HG02642 (cell line): Measurements from ENCODE around the gene FLT1.

ENCODE experiments used
- ATAC-seq: cut with Tn5 transposase; IDR thresholded peaks from one replicate; pipeline ENCODE4 v1.9.1; 2021; ENCODE audit warnings: mild to moderate bottlenecking; ENCODE audit not compliant: unreplicated experiment, poor library complexity

FLT1 gene

GRCh38 chr13:28333204-28333881 lies 161.6 kb downstream of the FLT1 start:
- no peak for ATAC-seq

DNA sequence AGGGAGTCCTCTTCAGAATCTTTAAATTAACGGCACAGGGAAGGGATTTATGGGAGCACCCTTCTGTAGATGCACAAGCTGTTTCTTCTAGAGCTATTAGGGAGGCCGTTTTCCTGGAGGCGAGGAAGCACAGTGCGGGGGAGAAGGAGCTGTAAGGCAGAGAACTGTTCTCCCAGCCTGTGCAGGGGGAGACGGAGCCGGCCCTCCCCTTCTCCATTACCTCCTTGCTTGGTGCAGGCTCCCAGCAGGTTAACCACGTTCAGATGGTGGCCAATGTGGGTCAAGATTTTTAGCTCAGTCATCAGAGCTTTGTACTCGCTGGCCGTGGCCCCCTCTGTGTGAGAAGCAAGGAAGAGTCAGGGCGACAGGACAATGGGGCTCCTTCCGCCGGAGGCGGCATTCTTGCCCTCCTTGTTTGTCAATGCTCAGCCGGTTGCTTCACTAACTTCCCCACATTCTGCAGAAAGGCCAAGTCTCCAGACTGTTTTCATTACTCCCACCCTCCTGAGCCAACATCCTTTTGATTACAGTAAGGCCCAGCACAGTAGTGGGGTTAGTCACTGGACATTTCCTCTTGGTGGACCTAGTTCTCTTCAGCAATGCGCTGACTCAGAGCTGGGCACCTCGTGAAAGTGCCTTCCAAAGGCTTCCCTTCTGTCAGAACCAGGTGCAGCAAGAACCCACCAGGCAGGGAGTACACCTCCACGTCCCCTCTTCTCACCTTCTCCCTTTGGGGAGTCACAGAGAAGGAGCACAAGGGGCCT lies 165.4 kb downstream of the FLT1 start:
- ATAC-seq: no peak

DNA sequence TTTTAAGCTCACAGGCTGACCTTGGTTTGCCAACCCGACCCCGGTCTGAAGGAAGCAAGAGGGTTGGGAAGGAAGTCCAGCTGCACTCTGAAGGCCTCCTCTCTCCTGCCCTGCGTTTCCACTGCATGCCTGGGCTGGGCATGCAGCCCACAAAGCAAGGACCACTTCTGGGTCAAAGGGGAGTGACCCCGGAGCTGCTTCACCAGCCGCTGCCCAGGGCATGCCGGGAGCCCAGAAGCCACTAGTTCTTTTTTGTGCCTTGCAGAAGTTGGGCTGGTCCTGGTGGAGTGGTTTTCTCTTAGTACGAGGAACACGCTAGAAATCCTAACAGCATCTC lies 166.7 kb downstream of the FLT1 start:
- no peak for ATAC-seq

DNA sequence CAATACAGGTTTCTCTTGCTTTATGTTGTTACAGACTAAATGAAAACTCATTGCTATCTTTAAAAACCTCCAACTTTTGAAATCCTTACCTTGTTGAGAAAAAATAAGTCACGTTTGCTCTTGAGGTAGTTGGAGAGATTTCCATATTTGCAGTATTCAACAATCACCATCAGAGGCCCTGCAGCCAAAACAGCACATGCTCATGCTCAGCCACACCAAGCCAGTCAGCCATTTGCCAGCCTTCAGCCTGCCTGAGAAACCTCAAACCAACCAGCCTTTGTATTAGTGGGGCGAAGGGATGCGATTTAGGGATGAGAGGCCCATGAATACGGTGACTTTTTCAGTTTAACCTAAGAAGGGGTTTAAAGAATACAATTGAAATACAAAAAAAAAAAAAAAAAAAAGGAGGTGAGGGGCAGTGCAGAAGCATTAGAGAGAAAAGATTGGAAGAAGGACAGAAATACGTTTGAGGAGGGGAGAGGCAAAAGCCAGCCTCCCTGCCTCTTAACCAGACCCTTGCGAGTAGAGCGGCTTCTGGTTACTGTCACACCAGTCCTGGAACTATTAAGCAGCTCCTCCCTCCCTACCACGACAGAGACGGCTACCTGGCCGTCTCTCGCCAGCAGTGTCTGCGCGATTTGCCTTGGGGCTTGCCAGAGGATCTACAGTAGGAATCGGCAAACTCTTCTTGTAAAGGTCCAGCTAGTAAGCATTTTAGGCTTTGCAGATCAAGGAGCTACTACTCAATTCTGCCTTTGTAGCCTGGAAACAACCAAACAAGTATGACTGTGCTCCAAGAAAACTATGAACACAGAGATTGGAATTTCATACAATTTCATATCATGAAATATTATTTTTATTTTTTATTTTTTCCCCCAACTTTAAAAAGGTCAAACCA lies 167.3 kb downstream of the FLT1 start:
- no peak for ATAC-seq

- ATAC-seq: no peak
Observed at GRCh38 chr13:28326056-28326455, 168.9 kb downstream of the FLT1 start.

DNA sequence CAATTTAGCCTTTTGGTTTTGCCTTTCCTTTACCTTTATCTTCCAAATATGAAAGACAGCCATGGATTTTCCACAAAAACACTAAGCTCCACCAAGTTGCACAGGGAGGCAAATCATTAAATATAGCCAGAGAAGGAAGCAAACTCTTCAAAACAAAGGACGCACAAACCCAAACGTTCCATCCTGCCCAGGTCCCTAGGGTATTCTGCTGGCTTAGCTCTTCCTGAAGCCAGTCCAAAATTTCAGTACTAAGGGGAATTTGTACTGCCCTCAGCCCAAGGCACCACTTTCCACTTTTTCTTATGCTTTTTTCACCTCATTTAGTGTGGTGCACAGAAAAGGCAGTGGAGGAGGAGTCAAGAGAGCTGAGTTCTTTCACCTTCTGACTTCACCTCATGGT lies 169.9 kb downstream of the FLT1 start:
- ATAC-seq: no peak

GRCh38 chr13:28324181-28324789 lies 170.6 kb downstream of the FLT1 start:
- no peak for ATAC-seq

GRCh38 chr13:28322256-28322905 lies 172.5 kb downstream of the FLT1 start:
- no peak for ATAC-seq

DNA sequence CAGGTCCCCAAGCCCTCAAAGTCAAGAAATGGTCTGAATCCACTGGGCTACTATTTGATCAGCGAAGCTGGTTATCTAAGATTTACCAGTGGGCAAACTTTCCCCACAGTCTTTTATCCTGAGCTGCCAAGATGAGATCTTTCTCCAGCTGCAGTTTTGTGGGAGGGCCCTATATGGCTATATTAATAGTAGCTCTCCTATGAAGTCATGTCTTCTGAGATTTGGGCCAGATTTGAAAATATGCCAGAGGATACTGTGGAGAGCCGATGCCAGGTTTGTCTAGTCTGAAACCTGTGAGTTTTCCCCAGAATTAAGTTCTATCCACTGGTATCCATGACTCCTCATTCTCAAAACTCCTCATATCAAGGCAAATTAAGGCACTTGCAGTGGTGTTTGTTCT lies 173.2 kb downstream of the FLT1 start:
- ATAC-seq: no peak

DNA sequence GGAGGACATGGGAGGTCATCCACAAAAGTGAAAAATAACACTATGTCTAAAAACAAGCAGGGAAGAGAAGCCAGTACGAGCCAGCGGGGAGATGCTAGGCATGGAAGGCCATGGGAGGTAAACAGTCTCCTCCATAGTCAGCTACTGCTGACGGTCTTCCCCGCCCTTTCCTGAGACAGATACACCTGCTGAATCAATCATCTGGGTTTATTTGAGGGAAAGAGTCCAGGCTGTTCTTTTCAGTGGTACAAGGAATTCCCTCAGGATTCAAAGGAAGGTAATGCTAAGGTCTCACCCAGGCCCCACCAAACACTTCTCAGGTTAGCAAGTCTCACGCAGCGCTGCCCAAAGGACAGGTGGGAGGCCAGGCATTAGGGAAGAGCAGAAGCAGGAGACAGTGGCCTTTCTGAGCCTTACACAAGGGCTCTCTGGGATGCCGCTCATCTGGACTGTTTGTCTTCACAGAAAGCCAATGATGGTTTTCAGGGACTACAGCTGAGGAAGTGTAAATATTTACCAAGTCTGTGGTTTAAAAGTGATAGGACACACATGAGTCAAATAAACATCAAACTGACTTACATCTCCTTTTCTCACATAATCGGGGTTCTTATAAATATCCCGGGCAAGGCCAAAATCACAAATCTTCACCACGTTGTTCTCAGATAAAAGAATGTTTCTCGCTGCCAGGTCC lies 173.9 kb downstream of the FLT1 start:
- ATAC-seq: no peak

DNA sequence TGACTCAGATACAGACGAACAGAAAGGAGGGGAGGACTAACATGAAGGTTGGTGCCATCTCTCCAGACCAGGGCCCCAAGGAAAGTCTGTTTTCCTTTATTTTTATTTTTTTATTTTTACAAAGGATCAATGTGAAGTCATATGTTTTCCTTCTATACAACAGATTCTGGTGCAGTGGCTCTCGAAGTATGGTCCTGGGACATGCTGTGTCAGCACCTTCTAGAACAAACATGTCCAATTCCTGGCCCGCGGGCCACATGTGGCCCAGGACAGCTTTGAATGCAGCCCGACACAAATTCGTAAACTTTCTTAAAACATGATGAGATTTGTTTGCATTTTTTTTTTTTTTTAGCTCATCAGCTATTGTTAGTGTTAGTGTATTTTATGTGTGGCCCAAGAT lies 174.7 kb downstream of the FLT1 start:
- ATAC-seq: no peak

DNA sequence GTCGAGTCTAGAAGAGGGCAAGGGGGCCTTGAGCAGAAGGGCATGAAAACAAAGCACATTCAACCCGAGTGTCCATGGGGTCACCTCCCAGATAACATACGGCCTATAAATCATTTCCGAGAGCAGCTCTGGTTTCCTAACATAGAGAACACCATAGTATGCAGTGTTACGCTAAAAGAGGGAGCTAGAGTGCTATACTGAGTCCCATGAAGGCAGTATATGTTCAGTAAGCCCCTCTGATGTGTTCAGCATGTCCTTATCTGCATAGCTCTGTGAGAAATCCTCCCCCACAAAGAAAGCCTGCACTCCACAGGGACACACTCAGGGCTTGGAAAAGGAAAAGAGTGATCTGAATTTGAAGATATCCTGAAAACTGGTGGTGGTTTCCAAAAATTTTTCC lies 175.4 kb downstream of the FLT1 start:
- no peak for ATAC-seq

GRCh38 chr13:28318496-28318895 lies 176.4 kb downstream of the FLT1 start:
- no peak for ATAC-seq

GRCh38 chr13:28316836-28317235 lies 178.1 kb downstream of the FLT1 start:
- ATAC-seq: no peak

DNA sequence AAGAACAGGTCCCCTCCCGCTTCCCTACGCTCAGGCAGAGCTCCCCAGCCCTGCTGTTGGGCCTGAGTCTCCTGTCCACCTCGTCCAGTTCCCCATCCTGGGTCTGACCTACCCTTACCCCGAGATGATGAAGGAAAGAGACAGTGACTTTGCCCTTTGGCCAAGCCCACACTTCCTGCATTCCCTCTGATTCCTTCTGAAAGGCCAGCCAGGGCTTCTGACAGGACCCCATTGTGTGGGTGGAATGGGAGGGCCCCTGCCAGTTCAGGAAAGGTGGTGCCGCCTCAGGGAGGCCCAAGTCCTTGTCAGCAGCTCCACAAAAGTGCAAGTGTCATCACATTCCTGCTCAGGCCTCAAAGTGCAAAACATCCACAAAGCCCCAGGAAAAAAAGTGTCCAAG lies 178.8 kb downstream of the FLT1 start:
- no peak for ATAC-seq

GRCh38 chr13:28314879-28315278 lies 180.0 kb downstream of the FLT1 start:
- no peak for ATAC-seq

DNA sequence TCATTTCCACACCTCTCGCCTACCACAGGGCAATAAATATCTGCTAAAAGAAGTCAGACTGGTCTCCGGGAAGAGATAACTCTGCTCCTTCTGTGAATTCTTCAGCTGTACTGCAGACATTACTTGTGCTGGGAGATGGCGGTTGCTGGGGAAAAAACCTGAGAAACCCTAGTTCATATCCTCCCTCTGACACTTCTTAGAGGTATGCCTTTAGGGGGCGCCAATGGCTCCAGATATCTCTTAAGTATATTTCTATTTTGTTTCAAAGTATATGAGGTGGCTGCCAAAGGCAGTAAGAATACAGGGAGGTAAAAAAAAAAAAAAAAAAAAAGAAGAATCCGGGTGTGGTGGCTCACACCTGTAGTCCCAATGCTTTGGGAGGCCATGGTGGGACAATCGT lies 181.3 kb downstream of the FLT1 start:
- ATAC-seq: no peak

DNA sequence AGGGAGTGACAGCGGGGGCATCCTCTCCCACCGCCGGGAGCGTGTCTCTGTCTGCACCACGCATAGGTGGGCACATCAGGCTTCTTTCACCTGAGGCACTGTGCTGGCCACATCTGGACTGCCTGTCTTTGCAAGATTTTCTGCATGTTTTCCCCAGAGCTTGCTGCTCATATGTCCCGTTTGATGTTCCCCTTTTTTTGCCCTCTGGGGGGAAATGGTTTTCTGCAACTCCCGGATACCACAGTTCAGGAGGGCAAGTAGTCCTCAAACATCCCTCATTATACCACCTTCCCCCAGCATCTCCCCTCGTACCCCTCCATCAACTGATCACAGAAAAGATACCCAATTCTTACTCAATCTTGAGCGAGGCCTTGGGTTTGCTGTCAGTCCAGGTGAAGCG lies 188.6 kb downstream of the FLT1 start:
- ATAC-seq: no peak

GRCh38 chr13:28301839-28302238 lies 193.1 kb downstream of the FLT1 start:
- ATAC-seq: no peak

DNA sequence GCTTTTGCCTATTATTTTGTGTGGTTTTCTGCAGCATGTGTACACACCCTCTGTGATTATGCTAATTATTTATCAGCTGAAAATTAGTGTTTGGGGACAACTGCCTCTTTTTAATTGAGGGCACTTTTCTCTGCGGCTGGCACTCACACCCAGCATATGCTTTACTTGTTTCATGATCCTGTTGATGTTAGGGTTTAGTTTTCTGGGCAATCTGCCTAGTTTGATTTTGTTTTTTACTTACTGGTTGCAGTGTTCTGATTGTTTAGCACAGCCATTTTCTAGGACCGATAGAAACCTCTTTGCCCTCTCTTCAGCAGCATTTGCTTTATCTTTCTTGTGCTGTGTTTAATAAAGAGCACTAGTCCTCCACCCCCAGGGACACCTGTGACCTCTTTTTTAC lies 195.0 kb downstream of the FLT1 start:
- ATAC-seq: no peak
